ENCODE measurements around the gene FIBCD1. TPM values are rescaled to one million over a fixed set of nuclear protein-coding genes. Genes with fewer than 3 reads are reported as not detected.

Gene FIBCD1
- polyA plus RNA-seq, 1 of the 3 experiments (the other 2 are of a cell fraction): 1.3 TPM

DNA sequence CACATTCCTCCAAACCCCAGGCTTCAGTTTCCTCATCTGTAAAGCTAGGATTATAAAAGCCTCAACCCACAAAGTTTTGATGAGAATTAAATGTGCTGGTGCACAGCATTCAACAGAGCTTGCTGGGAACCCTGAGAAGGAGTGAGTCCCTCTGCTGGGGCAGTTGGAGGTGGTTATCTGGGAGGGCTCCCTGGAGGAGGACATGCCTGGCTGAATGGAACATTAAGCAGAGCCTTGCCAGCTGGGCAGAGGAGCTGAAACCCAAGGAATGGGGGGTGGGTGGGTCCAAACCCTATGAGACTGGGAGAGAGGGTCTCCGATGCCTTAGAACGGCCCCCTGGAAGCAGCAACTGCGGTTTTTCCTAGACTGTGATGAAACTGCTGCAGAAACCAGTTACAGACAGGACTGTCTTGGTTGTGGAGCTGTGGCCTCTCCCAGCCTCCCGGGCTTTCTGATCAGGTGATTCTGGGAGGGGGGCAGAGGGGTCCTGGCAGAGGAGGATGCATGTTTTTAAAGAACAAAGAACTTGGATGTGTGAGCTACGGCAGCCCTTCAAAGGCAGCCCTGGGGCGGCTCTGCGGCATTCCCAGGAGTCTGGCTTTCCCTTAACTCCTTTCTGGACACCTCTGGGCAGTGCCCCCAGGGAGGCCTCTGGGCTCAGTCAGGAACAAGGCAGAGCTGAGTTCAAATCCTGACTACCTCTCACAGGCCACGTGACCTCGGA is 20.8 kb downstream of the FIBCD1 start:
- no peaks in the 10 kb centered on the region for H3K4me1 ChIP-seq (ENCODE audit: control insufficient read depth in 1 of 2, insufficient read depth in 2 of 2, low read depth in 1 of 2, low read length in 1 of 2)
- no peak overlapping the region for H3K27ac ChIP-seq (ENCODE audit: low read depth in 2 of 2, low read length in 1 of 2)
- H3K4me3 ChIP-seq (ENCODE audit: low read depth in 2 of 2, low read length in 1 of 2): no peak overlapping the region
- H3K9me3 ChIP-seq: no peaks in the 10 kb centered on the region
- no peaks in the 10 kb centered on the region for H3F3A ChIP-seq (replicated peaks; ENCODE audit: insufficient read depth)
- no peak overlapping the region for H2AFZ ChIP-seq (ENCODE audit: low read depth)
- H3K9me2 ChIP-seq: no peaks in the 10 kb centered on the region
- H3K36me3 ChIP-seq (replicated peaks in 1 of 2; ENCODE audit: control insufficient read depth in 1 of 2, insufficient read depth in 2 of 2, low read length in 1 of 2): no peaks in the 10 kb centered on the region
- H4K20me1 ChIP-seq (ENCODE audit: insufficient read depth): no peaks in the 10 kb centered on the region
- H3K4me2 ChIP-seq: no peak overlapping the region
- WGBS (ENCODE audit: low lambda C conversion rate): 53% methylated on average over 6 of the region's 9 CpGs
- H3K27me3 ChIP-seq (ENCODE audit: insufficient read depth): no peaks in the 10 kb centered on the region; the same call in 1 of the 2 replicates
- CTCF ChIA-PET: interaction anchor here (0.9 to 2.2 kb wide), 3 partner anchors 9 to 28 kb away, joined by 3 to 9 read pairs (median 3); no protein-coding TSS in a partner anchor
- POLR2A ChIA-PET: no interaction called here
- no peak overlapping the region for H3K9ac ChIP-seq
- DNase-seq: no peak
- TF ChIP-seq, protein P1, sequence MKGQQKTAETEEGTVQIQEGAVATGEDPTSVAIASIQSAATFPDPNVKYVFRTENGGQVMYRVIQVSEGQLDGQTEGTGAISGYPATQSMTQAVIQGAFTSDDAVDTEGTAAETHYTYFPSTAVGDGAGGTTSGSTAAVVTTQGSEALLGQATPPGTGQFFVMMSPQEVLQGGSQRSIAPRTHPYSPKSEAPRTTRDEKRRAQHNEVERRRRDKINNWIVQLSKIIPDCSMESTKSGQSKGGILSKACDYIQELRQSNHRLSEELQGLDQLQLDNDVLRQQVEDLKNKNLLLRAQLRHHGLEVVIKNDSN (IDR thresholded peaks at IDR 0.05; ENCODE audit: borderline replicate concordance, low read depth): no peak
- TF ChIP-seq NRF1 (IDR thresholded peaks at IDR 0.05; ENCODE audit: low read depth, low read length) (no peak), JUND (IDR thresholded peaks at IDR 0.05) (no peak), GABPA (IDR thresholded peaks at IDR 0.05; ENCODE audit: low read depth) (no peak), FOXJ3 (CRISPR knock-in tag; IDR thresholded peaks at IDR 0.05) (no peak), FOXM1 (IDR thresholded peaks at IDR 0.05; ENCODE audit: low read depth) (no peak), SIN3A (IDR thresholded peaks at IDR 0.05; ENCODE audit: borderline replicate concordance, low read depth, low read length) (no peak), MEF2A (IDR thresholded peaks at IDR 0.05; ENCODE audit: borderline replicate concordance, low read depth) (no peak), TAF1 (IDR thresholded peaks at IDR 0.05; ENCODE audit: borderline replicate concordance, low read depth, low read length) (no peak)
- TF ChIP-seq, protein P2, sequence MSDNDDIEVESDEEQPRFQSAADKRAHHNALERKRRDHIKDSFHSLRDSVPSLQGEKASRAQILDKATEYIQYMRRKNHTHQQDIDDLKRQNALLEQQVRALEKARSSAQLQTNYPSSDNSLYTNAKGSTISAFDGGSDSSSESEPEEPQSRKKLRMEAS (IDR thresholded peaks at IDR 0.05; ENCODE audit: low read depth): no peak
- TF ChIP-seq, protein P3, sequence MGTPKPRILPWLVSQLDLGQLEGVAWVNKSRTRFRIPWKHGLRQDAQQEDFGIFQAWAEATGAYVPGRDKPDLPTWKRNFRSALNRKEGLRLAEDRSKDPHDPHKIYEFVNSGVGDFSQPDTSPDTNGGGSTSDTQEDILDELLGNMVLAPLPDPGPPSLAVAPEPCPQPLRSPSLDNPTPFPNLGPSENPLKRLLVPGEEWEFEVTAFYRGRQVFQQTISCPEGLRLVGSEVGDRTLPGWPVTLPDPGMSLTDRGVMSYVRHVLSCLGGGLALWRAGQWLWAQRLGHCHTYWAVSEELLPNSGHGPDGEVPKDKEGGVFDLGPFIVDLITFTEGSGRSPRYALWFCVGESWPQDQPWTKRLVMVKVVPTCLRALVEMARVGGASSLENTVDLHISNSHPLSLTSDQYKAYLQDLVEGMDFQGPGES (IDR thresholded peaks at IDR 0.05; ENCODE audit: low read depth, low read length): no peak
- H3K79me2 ChIP-seq (ENCODE audit: insufficient read depth): no peaks in the 10 kb centered on the region

DNA sequence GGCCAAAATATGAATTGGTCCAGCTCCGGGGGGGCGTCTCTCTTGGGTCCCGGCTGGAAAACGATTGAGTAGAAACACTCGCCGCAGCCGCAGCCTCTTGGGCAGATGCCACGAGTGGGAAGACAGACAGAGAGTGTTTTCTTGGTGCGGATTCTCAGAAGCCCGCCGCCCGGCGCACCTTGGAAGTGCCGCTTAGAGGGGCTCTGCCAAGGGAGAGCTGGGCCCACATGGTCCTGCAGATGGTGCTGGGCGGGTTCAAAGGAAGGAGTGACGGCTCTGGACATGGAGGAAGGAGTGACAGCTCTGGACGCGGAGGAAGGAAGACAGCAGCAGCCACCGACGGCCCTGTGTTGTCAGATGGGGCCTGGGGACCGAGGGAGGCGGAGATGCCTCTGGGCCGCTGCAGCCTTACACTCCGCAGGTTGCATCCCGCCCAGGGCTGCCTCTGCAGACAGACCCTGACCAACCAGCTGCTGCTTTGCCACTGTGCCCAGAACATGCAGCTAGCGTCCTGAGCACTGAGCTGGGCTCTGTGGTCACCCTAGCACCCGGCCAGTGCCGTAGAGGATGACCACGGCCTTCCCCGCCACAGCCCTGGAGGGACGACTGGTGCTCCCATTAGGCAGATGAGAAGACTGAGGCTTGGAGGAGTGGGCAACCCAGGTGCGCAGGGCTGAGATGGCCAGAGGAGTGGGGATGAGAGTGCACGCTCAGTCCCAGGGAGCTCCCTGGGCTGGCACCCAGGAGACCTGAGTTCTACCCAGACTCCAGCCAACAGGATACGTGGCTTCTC is 21.7 kb downstream of the FIBCD1 start:
- Histone ChIP-seq H2AFZ (ENCODE audit: low read depth) (no peak overlapping the region), H3K27ac (ENCODE audit: low read depth in 2 of 2, low read length in 1 of 2) (no peak overlapping the region), H3K79me2 (ENCODE audit: insufficient read depth) (no peaks in the 10 kb centered on the region), H3K4me3 (ENCODE audit: low read depth in 2 of 2, low read length in 1 of 2) (no peak overlapping the region), H3K27me3 (ENCODE audit: insufficient read depth) (no peaks in the 10 kb centered on the region), H3K9me3 (no peaks in the 10 kb centered on the region), H4K20me1 (ENCODE audit: insufficient read depth) (no peaks in the 10 kb centered on the region), H3K9me2 (no peaks in the 10 kb centered on the region), H3K4me2 (no peak overlapping the region), H3K9ac (no peak overlapping the region), H3K4me1 (ENCODE audit: control insufficient read depth in 1 of 2, insufficient read depth in 2 of 2, low read depth in 1 of 2, low read length in 1 of 2) (no peaks in the 10 kb centered on the region), H3K36me3 (replicated peaks in 1 of 2; ENCODE audit: control insufficient read depth in 1 of 2, insufficient read depth in 2 of 2, low read length in 1 of 2) (no peaks in the 10 kb centered on the region), H3F3A (replicated peaks; ENCODE audit: insufficient read depth) (no peaks in the 10 kb centered on the region)
- POLR2A ChIA-PET: no interaction called here
- CTCF ChIA-PET: interaction anchor here (1.0 to 2.2 kb wide), 3 partner anchors 10 to 81 kb away, joined by 3 to 9 read pairs (median 9); no protein-coding TSS in a partner anchor
- 81% methylated on average over 31 of the region's 34 CpGs for WGBS (ENCODE audit: low lambda C conversion rate)
- DNase-seq: no peak
- TF ChIP-seq FOXM1 (IDR thresholded peaks at IDR 0.05; ENCODE audit: low read depth): no peak
- TF ChIP-seq FOSL2 (IDR thresholded peaks at IDR 0.05; ENCODE audit: borderline replicate concordance, low read depth): no peak
- TF ChIP-seq, protein P1 (IDR thresholded peaks at IDR 0.05; ENCODE audit: borderline replicate concordance, low read depth): no peak
- TF ChIP-seq, protein P4, sequence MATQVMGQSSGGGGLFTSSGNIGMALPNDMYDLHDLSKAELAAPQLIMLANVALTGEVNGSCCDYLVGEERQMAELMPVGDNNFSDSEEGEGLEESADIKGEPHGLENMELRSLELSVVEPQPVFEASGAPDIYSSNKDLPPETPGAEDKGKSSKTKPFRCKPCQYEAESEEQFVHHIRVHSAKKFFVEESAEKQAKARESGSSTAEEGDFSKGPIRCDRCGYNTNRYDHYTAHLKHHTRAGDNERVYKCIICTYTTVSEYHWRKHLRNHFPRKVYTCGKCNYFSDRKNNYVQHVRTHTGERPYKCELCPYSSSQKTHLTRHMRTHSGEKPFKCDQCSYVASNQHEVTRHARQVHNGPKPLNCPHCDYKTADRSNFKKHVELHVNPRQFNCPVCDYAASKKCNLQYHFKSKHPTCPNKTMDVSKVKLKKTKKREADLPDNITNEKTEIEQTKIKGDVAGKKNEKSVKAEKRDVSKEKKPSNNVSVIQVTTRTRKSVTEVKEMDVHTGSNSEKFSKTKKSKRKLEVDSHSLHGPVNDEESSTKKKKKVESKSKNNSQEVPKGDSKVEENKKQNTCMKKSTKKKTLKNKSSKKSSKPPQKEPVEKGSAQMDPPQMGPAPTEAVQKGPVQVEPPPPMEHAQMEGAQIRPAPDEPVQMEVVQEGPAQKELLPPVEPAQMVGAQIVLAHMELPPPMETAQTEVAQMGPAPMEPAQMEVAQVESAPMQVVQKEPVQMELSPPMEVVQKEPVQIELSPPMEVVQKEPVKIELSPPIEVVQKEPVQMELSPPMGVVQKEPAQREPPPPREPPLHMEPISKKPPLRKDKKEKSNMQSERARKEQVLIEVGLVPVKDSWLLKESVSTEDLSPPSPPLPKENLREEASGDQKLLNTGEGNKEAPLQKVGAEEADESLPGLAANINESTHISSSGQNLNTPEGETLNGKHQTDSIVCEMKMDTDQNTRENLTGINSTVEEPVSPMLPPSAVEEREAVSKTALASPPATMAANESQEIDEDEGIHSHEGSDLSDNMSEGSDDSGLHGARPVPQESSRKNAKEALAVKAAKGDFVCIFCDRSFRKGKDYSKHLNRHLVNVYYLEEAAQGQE (IDR thresholded peaks at IDR 0.05; ENCODE audit: low read depth, low read length): no peak
- TF ChIP-seq SIN3A (IDR thresholded peaks at IDR 0.05; ENCODE audit: borderline replicate concordance, low read depth, low read length): no peak
- no peak for TF ChIP-seq EZH2phosphoT487 (IDR thresholded peaks at IDR 0.05; ENCODE audit: borderline replicate concordance, low read depth)
- TF ChIP-seq TCF12 (IDR thresholded peaks at IDR 0.05): no peak
- TF ChIP-seq JUND (IDR thresholded peaks at IDR 0.05): no peak
- TF ChIP-seq GATA2 (CRISPR knock-in tag; IDR thresholded peaks at IDR 0.05): no peak
- no peak for TF ChIP-seq ELF1 (IDR thresholded peaks at IDR 0.05)
- no peak for TF ChIP-seq YY1 (IDR thresholded peaks at IDR 0.05; ENCODE audit: low read depth)
- TF ChIP-seq POLR2AphosphoS5 (IDR thresholded peaks at IDR 0.05; ENCODE audit: low read depth, low read length): no peak
- no peak for TF ChIP-seq NRF1 (IDR thresholded peaks at IDR 0.05; ENCODE audit: low read depth, low read length)
